Measurements from ENCODE around the gene PRX. TPM values are rescaled to one million over a fixed set of nuclear protein-coding genes. Genes with fewer than 3 reads are reported as not detected.

PRX gene
- total and polyA plus RNA-seq, 7 donors: 1.4 to 3.3 (median 2.1) TPM

GRCh38 chr19:40392894-40393517 lies 20.2 kb downstream of the PRX start:
- H3K27me3 ChIP-seq (ENCODE audit: insufficient read depth in 3 of 3, low read length in 2 of 3): no peaks in the 10 kb centered on the region
- H3K4me3 ChIP-seq: no peak overlapping the region
- intact Hi-C loops (cut with DNase I): no loop called here
- peak; percentile 20 for TF ChIP-seq CTCF (IDR thresholded peaks at IDR 0.05)
- DNase-seq (no peak), ATAC-seq (peak; percentile 55 to 85 (median 76))
- no peaks in the 10 kb centered on the region for H3K9me3 ChIP-seq
- H3K4me1 ChIP-seq: no peaks in the 10 kb centered on the region
- H3K36me3 ChIP-seq (ENCODE audit: insufficient read depth in 1 of 2, low read depth in 1 of 2): no peaks in the 10 kb centered on the region
- no peak overlapping the region for H3K27ac ChIP-seq
- 33 to 34% (median 34%) methylated on average over 9 of the region's 9 CpGs for WGBS, 3 donors

GRCh38 chr19:40392123-40392522 lies 21.1 kb downstream of the PRX start:
- intact Hi-C loops (cut with DNase I): no loop called here
- Histone ChIP-seq H3K4me1 (no peaks in the 10 kb centered on the region), H3K27ac (no peak overlapping the region), H3K4me3 (no peak overlapping the region), H3K9me3 (no peaks in the 10 kb centered on the region), H3K36me3 (ENCODE audit: insufficient read depth in 1 of 2, low read depth in 1 of 2) (no peaks in the 10 kb centered on the region), H3K27me3 (ENCODE audit: insufficient read depth in 3 of 3, low read length in 2 of 3) (no peaks in the 10 kb centered on the region)
- ATAC-seq (no peak), DNase-seq (no peak)
- 68 to 73% (median 68%) methylated on average over 8 of the region's 8 CpGs for WGBS, 3 donors
- no peak for TF ChIP-seq CTCF (IDR thresholded peaks at IDR 0.05)

- Histone ChIP-seq H3K4me1 (no peaks in the 10 kb centered on the region), H3K9me3 (no peaks in the 10 kb centered on the region), H3K27me3 (ENCODE audit: insufficient read depth in 3 of 3, low read length in 2 of 3) (no peaks in the 10 kb centered on the region), H3K4me3 (no peak within 1 kb of the TSS), H3K27ac (no peak within 1 kb of the TSS), H3K36me3 (ENCODE audit: insufficient read depth in 1 of 2, low read depth in 1 of 2) (no peaks in the 10 kb centered on the region)
- intact Hi-C loops (cut with DNase I): no loop called here
- no peak for DNase-seq
- WGBS, 3 donors: 85 to 89% (median 86%) methylated on average over 10 of the region's 10 CpGs
- TF ChIP-seq CTCF (IDR thresholded peaks at IDR 0.05): no peak
- no peak for ATAC-seq
Observed at GRCh38 chr19:40390084-40390742, 23.0 kb downstream of the PRX start, which contains the start of gene HIPK4. HIPK4 (minus strand) TSS chr19:40390181; CDS start chr19:40389902, 279 bp downstream.

- DNase-seq (no peak), ATAC-seq (no peak)
- Histone ChIP-seq H3K4me3 (no peak overlapping the region), H3K36me3 (ENCODE audit: insufficient read depth in 1 of 2, low read depth in 1 of 2) (no peaks in the 10 kb centered on the region), H3K4me1 (no peaks in the 10 kb centered on the region), H3K9me3 (no peaks in the 10 kb centered on the region), H3K27me3 (ENCODE audit: insufficient read depth in 3 of 3, low read length in 2 of 3) (no peaks in the 10 kb centered on the region), H3K27ac (no peak overlapping the region)
- TF ChIP-seq CTCF (IDR thresholded peaks at IDR 0.05): no peak
- intact Hi-C loops (cut with DNase I): no loop called here
- 95 to 96% (median 95%) methylated on average over 33 of the region's 33 CpGs for WGBS, 3 donors
Observed at GRCh38 chr19:40389404-40390083, 23.6 kb downstream of the PRX start.
